ENCODE results near the gene IL18R1. TPM values are rescaled to one million over a fixed set of nuclear protein-coding genes. Genes with fewer than 3 reads are reported as not detected.
"Not testable (repeated sequence)": the region's sequence is repeated elsewhere in the genome, so short reads cannot be mapped to it uniquely, and the experiment has no call there.

IL18R1 gene, protein sequence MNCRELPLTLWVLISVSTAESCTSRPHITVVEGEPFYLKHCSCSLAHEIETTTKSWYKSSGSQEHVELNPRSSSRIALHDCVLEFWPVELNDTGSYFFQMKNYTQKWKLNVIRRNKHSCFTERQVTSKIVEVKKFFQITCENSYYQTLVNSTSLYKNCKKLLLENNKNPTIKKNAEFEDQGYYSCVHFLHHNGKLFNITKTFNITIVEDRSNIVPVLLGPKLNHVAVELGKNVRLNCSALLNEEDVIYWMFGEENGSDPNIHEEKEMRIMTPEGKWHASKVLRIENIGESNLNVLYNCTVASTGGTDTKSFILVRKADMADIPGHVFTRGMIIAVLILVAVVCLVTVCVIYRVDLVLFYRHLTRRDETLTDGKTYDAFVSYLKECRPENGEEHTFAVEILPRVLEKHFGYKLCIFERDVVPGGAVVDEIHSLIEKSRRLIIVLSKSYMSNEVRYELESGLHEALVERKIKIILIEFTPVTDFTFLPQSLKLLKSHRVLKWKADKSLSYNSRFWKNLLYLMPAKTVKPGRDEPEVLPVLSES
- not detected in 2 replicates for polyA plus RNA-seq (2014; cell fraction: cytosol; rRNA removed)
- polyA plus RNA-seq (2014; cell fraction: nucleus; rRNA removed) = not detected in 2 replicates

- peak; percentile 52 for DNase-seq (ENCODE audit: low spot score)
These were observed at the start of gene IL18R1 for GRCh38 chr2:102355526-102356380. IL18R1 (plus strand) TSS chr2:102355796; CDS start chr2:102362661, 6,865 bp downstream.

- no peak for DNase-seq (ENCODE audit: low spot score)
These were observed 49.5 kb upstream of the IL18R1 start for GRCh38 chr2:102306125-102306524.

GRCh38 chr2:102310964-102311640 is 44.5 kb upstream of the IL18R1 start, which contains the start of gene IL1RL1:
IL1RL1 (plus strand) TSS chr2:102311563; CDS start chr2:102338265, 26,702 bp downstream.
- no peak for DNase-seq (ENCODE audit: low spot score)

DNA sequence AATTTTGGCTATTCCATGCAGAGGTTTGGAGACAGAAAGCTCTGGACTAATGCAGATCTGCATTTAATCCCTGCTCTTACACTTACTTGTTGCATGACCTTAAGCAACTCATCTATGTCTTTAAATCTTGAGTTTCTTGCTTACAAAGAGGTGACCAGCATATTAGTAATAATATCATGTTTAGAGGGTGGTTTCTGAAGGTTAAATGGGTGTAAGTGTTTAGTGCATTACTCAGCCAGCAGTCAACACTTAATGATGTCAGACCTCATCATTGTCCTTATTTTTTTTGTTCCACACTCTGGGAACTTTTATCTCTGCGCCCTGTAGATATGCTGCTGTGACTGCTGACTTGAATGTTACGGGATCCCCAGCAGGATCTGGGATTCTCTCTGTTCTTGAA is 42.6 kb upstream of the IL18R1 start:
- DNase-seq (ENCODE audit: low spot score) = no peak

DNA sequence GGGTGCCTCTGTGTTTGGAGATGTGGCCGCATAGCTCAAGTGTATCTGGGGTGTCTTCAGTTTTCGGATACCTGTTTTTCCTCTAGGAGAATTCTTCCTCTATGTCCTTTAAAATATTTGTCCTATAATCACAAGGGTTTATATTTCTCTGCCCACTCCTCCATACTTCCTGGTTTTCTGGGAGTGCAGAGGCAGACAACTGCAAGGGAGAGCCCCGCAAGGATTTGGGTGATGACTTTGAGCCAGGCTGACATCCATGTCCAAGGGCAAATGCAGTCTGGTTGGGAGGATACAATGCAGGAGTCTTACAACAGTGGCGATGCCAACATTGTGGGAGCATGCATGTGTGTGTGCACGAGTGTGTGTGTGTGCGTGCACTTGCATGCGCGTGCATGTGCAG is 42.1 kb upstream of the IL18R1 start:
- no peak for DNase-seq (ENCODE audit: low spot score)

DNA sequence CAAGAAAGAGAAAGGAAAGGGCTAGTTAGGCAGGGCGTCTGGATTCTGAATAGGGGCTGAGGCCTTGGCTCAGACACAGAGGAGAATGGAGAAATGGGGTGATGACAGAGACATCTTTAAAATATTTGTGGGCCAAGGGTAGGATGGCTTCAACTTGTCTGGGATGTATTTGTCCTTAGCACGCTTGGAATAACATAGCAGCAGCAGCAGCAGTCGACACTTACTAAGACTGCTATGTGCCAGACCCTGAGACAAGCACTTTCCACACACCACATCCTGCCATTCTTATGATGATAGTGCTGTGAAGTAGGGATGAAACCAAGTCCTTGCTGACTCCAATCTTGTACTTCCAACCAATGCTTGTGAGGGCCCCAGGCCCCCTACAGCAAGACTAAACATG is 41.6 kb upstream of the IL18R1 start:
- no peak for DNase-seq (ENCODE audit: low spot score)

- no peak for DNase-seq (ENCODE audit: low spot score)
These were observed 39.7 kb upstream of the IL18R1 start for GRCh38 chr2:102315921-102316320.

- no peak for DNase-seq (ENCODE audit: low spot score)
These were observed 37.9 kb upstream of the IL18R1 start for GRCh38 chr2:102317715-102318114.

- DNase-seq (ENCODE audit: low spot score) = no peak
These were observed 37.2 kb upstream of the IL18R1 start for GRCh38 chr2:102318437-102318836.

- DNase-seq (ENCODE audit: low spot score) = no peak
These were observed 33.5 kb upstream of the IL18R1 start for GRCh38 chr2:102321941-102322719.

DNA sequence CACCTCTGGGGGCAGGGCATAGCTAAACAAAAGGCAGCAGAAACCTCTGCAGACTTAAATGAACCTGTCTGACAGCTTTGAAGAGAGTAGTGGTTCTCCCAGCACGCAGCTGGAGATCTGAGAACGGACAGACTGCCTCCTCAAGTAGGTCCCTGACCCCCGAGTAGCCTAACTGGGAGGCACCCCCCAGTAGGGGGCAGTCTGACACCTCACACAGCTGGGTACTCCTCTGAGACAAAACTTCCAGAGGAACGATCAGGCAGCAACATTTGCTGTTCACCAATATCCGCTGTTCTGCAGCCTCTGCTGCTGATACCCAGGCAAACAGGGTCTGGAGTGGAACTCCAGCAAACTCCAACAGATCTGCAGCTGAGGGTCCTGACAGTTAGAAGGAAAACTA is 30.7 kb upstream of the IL18R1 start:
- not testable (repeated sequence) for DNase-seq (ENCODE audit: low spot score)

DNA sequence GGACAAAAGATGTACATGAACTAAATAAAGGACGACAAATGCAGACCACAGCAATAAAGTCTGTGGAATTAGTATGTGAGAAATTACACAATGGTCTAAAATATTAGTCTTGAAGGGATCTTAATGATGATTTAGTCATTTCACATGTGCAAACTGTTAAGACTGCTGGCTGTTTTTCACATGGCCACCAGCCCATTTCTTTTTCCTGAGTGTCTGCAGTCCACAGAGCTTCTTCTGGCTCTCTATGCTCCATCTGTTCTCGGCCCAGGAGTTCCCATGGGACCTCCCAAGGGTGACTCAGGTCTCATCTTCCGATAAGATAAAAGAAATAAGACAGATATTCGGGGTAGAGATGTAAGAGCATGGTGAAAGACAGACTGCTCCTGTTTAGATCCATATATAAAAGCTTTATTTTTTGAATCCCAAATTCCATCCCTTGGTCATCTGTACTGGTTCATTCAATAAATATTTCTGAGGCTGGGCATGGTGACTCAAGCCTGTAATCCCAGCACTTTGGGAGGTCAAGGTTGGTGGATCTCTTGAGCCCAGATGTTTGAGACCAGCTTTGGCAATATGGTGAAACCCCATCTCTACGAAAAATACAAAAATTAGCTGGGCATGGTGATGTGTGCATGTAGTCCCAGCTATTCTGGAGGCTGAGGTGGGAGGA is 24.1 kb upstream of the IL18R1 start:
- DNase-seq (ENCODE audit: low spot score) = no peak

DNA sequence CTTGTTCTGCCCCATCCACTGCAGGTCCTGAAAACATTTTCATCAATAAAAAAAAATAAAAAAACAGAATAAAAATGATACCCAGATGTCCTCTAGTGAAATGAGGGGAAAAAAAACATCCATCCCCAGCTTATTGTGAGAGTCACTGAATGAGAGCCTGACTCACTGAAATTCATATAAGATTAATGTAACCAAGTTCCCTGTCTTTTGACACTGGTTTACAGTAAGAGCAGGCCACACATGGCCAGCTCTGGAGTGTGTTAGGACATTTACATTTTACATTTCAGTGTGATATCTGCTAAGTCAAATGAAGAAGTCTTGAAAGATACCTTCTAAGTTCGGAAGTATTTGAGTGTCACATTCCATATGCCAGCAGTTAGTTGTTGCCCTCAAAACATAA is 21.1 kb upstream of the IL18R1 start:
- DNase-seq (ENCODE audit: low spot score) = no peak

DNA sequence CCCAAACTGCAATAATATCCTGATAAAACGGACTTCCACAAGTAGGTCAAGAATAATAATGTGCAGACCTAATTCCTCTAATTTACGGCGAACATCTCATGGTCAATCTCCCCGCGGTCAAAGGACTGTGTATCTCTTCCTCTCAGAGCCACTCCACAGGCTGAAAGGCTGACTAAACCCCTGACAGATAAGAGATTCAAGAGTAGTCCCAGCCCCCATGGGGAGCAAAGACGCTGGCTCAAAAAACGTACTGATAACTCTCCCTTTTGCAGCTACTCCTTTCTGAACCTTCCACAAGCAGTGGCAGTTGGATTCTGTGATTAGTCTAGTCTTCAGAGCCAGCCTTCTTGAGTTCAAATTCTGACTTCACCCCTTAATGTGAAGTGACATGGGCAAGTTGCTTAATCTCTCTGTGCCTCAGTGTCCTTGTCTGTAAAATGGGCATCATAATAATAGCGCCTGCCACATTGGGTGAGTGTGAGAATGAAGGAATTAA is 19.7 kb upstream of the IL18R1 start:
- DNase-seq (ENCODE audit: low spot score) = no peak

DNA sequence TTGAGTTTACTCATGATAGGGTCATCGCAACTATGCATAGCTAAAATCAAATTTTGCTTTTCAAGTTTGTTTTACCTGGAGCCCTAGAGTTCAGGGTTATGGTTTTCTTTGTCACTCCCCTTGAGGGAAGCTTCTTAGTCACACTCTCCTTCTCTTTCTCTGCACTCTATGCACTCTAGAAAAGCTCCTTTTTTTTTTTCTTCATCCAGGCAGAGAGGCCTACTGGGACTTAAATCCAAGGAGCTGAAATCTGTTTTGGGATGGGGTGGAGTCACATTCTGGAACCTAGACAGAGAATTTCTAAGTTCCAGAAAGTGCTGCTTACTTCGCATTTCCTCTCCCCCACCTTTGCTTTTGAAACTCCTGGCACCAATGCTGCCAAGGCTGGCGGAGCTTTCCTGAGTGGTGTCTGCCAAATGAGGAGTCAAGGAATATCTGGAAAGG is 19.1 kb upstream of the IL18R1 start:
- DNase-seq (ENCODE audit: low spot score) = no peak

DNA sequence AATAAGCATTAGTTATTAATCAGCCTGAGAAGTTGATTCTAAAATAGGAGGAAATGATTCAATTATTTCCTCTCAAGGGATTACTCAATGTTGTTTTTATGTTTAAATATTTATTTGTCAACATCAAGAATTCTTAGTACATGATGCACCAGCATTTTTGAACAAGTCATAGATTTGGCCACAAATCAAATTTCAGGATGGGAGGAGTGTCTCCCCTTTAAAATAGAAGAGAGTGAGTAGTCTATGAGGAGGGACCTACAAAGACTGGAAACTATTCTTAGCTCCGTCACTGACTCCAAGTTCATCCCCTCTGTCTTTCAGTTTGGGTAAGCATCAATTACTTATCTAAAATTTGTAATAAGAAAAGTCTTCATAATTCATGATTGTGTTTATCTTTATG is 18.6 kb upstream of the IL18R1 start:
- DNase-seq (ENCODE audit: low spot score) = no peak

DNA sequence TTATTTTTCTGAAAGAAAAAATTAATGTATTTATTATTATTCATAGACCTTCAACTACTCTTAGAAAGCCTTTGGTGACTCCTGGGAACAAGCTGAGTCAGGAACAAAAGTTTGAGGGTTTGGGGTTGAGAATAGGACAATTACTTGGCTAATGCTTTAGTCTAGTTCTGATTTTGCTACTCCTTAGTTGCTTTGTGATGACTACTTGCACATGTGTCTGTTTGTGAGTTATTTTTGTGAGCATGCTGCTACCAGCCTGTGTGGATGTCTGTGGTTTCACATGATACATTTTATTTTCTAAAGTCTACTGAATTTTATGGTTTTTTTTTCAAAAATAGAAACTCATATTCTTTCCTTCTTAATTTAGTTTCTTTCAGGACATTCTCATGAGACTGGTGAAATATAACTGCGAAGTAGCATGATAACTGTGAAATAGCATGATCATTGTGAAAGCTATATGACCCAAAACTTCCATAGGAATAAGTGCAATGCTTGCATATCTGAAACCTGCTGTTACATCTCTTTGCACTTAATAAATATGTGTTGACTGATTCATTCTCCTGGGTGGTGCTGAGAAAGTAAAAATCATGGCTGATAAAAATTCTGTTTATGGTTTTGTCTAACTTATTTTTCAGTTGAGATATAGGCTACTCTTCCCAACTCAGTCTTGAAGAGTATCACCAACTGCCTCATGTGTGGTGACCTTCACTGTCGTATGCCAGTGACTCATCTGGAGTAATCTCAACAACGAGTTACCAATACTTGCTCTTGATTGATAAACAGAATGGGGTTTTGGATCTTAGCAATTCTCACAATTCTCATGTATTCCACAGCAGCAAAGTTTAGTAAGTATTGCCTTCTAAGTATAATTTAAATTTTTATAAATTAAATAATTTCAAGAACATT is 17.9 kb upstream of the IL18R1 start:
- no peak for DNase-seq (ENCODE audit: low spot score)

DNA sequence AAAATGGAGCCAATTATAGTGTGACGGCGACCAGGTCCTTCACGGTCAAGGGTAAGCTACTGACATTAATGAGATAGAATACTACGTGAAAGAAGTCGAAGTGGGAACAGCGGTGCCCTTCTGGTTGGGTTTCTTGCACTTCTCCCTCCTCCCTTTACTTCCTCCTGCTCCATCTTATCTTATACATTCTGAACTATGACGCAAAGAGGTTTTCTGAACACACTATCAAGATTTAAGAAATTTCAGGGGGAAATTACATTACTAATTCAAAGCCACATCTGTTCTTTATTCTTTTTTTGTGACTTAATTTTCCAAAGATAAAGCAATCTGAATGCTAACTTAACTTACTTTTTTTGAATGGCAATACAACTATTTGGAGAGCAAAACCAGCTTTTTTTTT is 14.8 kb upstream of the IL18R1 start:
- no peak for DNase-seq (ENCODE audit: low spot score)

GRCh38 chr2:102342888-102343287 is 12.7 kb upstream of the IL18R1 start:
- DNase-seq (ENCODE audit: low spot score) = no peak
